ENCODE measurements around the gene C11orf68.

GRCh38 chr11:65891219-65892136, 27.4 kb downstream of the C11orf68 start:
- TF ChIP-seq, protein P1, sequence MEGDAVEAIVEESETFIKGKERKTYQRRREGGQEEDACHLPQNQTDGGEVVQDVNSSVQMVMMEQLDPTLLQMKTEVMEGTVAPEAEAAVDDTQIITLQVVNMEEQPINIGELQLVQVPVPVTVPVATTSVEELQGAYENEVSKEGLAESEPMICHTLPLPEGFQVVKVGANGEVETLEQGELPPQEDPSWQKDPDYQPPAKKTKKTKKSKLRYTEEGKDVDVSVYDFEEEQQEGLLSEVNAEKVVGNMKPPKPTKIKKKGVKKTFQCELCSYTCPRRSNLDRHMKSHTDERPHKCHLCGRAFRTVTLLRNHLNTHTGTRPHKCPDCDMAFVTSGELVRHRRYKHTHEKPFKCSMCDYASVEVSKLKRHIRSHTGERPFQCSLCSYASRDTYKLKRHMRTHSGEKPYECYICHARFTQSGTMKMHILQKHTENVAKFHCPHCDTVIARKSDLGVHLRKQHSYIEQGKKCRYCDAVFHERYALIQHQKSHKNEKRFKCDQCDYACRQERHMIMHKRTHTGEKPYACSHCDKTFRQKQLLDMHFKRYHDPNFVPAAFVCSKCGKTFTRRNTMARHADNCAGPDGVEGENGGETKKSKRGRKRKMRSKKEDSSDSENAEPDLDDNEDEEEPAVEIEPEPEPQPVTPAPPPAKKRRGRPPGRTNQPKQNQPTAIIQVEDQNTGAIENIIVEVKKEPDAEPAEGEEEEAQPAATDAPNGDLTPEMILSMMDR (conservative IDR thresholded peaks at IDR 0.05; ENCODE audit: low read length) = peak; percentile 92
- TF ChIP-seq EZH2phosphoT487 (IDR thresholded peaks at IDR 0.05; ENCODE audit: borderline replicate concordance, low read depth, low read length) = no peak
